ENCODE data around the gene NAA40. TPM values are rescaled to one million over a fixed set of nuclear protein-coding genes. Genes with fewer than 3 reads are reported as not detected.

Gene NAA40
- total RNA-seq, 1 donor from 2014 or later = 48.2 TPM

GRCh38 chr11:63999349-64000025 lies 60.7 kb downstream of the NAA40 start:
- H3K36me3 Mint-ChIP-seq (ENCODE audit: low read depth, unreplicated experiment) = peaks cover 13% of the 10 kb centered on the region
- H3K27me3 Mint-ChIP-seq (ENCODE audit: unreplicated experiment) = peaks cover 5% of the 10 kb centered on the region
- no peak overlapping the region for H3K27ac Mint-ChIP-seq (ENCODE audit: unreplicated experiment)
- peaks cover 7% of the 10 kb centered on the region for H3K4me1 Mint-ChIP-seq (ENCODE audit: unreplicated experiment)
- no peaks in the 10 kb centered on the region for H3K9me3 Mint-ChIP-seq (ENCODE audit: unreplicated experiment)
- no peak for TF ChIP-seq CTCF (IDR thresholded peaks at IDR 0.05; ENCODE audit: unreplicated experiment)
- DNase-seq (ENCODE audit: low spot score) = peak; percentile 47
- no peak overlapping the region for H3K4me3 Mint-ChIP-seq (ENCODE audit: unreplicated experiment)

- no peak overlapping the region for H3K4me3 Mint-ChIP-seq (ENCODE audit: unreplicated experiment)
- H3K27me3 Mint-ChIP-seq (ENCODE audit: unreplicated experiment) = peaks cover 5% of the 10 kb centered on the region
- no peak overlapping the region for H3K27ac Mint-ChIP-seq (ENCODE audit: unreplicated experiment)
- H3K4me1 Mint-ChIP-seq (ENCODE audit: unreplicated experiment) = peaks cover 7% of the 10 kb centered on the region
- no peaks in the 10 kb centered on the region for H3K9me3 Mint-ChIP-seq (ENCODE audit: unreplicated experiment)
- TF ChIP-seq CTCF (IDR thresholded peaks at IDR 0.05; ENCODE audit: unreplicated experiment) = peak; percentile 87
- DNase-seq (ENCODE audit: low spot score) = peak; percentile 78
- peaks cover 8% of the 10 kb centered on the region for H3K36me3 Mint-ChIP-seq (ENCODE audit: low read depth, unreplicated experiment)
Observed at GRCh38 chr11:64000026-64000739, 61.4 kb downstream of the NAA40 start.

GRCh38 chr11:64000740-64001483 lies 62.1 kb downstream of the NAA40 start:
- Mint-ChIP-seq H3K4me1 (ENCODE audit: unreplicated experiment) (peaks cover 7% of the 10 kb centered on the region), H3K27ac (ENCODE audit: unreplicated experiment) (no peak overlapping the region), H3K36me3 (ENCODE audit: low read depth, unreplicated experiment) (peaks cover 3% of the 10 kb centered on the region), H3K4me3 (ENCODE audit: unreplicated experiment) (no peak overlapping the region), H3K27me3 (ENCODE audit: unreplicated experiment) (peaks cover 5% of the 10 kb centered on the region), H3K9me3 (ENCODE audit: unreplicated experiment) (no peaks in the 10 kb centered on the region)
- no peak for DNase-seq (ENCODE audit: low spot score)
- no peak for TF ChIP-seq CTCF (IDR thresholded peaks at IDR 0.05; ENCODE audit: unreplicated experiment)

- peak; percentile 40 for DNase-seq (ENCODE audit: low spot score)
- TF ChIP-seq CTCF (IDR thresholded peaks at IDR 0.05; ENCODE audit: unreplicated experiment) = no peak
- Mint-ChIP-seq H3K27ac (ENCODE audit: unreplicated experiment) (no peak overlapping the region), H3K27me3 (ENCODE audit: unreplicated experiment) (peaks cover 12% of the 10 kb centered on the region), H3K36me3 (ENCODE audit: low read depth, unreplicated experiment) (peaks cover 3% of the 10 kb centered on the region), H3K9me3 (ENCODE audit: unreplicated experiment) (no peaks in the 10 kb centered on the region), H3K4me3 (ENCODE audit: unreplicated experiment) (no peak overlapping the region), H3K4me1 (ENCODE audit: unreplicated experiment) (peaks cover 7% of the 10 kb centered on the region)
Observed at GRCh38 chr11:64001484-64002420, 63.0 kb downstream of the NAA40 start.

Measured in endothelial cell (in vitro differentiated cells).